Tibial artery (tissue), 4 donors: ENCODE data around the gene NTSR1.

Experiments
- DNase-seq, 2 donors: peaks; one replicate each; pipeline ENCODE4 v3.0.0-alpha.2; 2019
- H3K27ac ChIP-seq, 2 donors: fragments of 200-600 bp; sonication (generic) in 1 of 2; 1 replicate in 1 of 2; 2 replicates in 1 of 2; pipeline ENCODE4 v1.5.1; 2018 to 2019; ENCODE audit warnings: mild to moderate bottlenecking in 1 of 2
- H3K27me3 ChIP-seq, 2 donors: fragments of 200-600 bp; sonication (generic) in 1 of 2; one replicate each; pipeline versions ENCODE4 v1.5.1 to v1.6.0; 2016 to 2019
- H3K36me3 ChIP-seq, 3 donors: fragments of 200-600 bp; sonication (generic) in 2 of 3; one replicate each; pipeline ENCODE4 v1.5.1; 2016 to 2019; ENCODE audit warnings: mild to moderate bottlenecking in 2 of 3
- H3K4me1 ChIP-seq, 4 donors: fragments of 200-600 bp; sonication (generic) in 2 of 4; 1 replicate in 3 of 4; 2 replicates in 1 of 4; pipeline ENCODE4 v1.5.1; 2016 to 2019
- H3K4me3 ChIP-seq, 2 donors: fragments of 200-600 bp; sonication (generic) in 1 of 2; 1 replicate in 1 of 2; 2 replicates in 1 of 2; pipeline ENCODE4 v1.5.1; 2018 to 2019; ENCODE audit warnings: mild to moderate bottlenecking in 2 of 2
- H3K9me3 ChIP-seq, 3 donors: fragments of 200-600 bp; sonication (generic) in 1 of 3; one replicate each; pipeline ENCODE4 v1.5.1; 2016 to 2019
- CTCF ChIP-seq, 2 experiments: fragments of 200-600 bp in 1 of 2; fragments of 450-650 bp in 1 of 2; IDR thresholded peaks; one replicate each; pipeline ENCODE4 v1.5.1; 2017 to 2019; ENCODE audit warnings: antibody characterized with exemption in 2 of 2, mild to moderate bottlenecking in 1 of 2, moderate library complexity in 1 of 2
- intact Hi-C: fragments of 100-400 bp; cut with DNase I; formaldehyde crosslinking; loops from one replicate; pipeline ENCODE4 v1.15.0; 2023; ENCODE audit warnings: low total_unique reads

Gene NTSR1

GRCh38 chr20:62706344-62706743, 2.3 kb upstream of the NTSR1 start:
- H3K27me3 ChIP-seq, result peaks cover 0 to 73% of the 10 kb centered on the region in 2 donors
- no peaks in the 10 kb centered on the region for H3K36me3 ChIP-seq
- peaks cover 0 to 18% (median 2%) of the 10 kb centered on the region in 4 donors for H3K4me1 ChIP-seq
- H3K4me3 ChIP-seq, result no peak overlapping the region
- no peak overlapping the region for H3K27ac ChIP-seq
- intact Hi-C loops, result no loop called here
- H3K9me3 ChIP-seq, result no peaks in the 10 kb centered on the region
- TF ChIP-seq CTCF (IDR thresholded peaks at IDR 0.05), result no peak
- DNase-seq, result no peak

GRCh38 chr20:62706857-62707256, 1.8 kb upstream of the NTSR1 start:
- TF ChIP-seq CTCF (IDR thresholded peaks at IDR 0.05), result no peak
- H3K27ac ChIP-seq, result no peak overlapping the region
- no peak overlapping the region for H3K4me3 ChIP-seq
- H3K9me3 ChIP-seq, result no peaks in the 10 kb centered on the region
- peaks cover 0 to 78% of the 10 kb centered on the region in 2 donors for H3K27me3 ChIP-seq
- intact Hi-C loops, result no loop called here
- H3K4me1 ChIP-seq, result peaks cover 0 to 18% (median 2%) of the 10 kb centered on the region in 4 donors
- no peaks in the 10 kb centered on the region for H3K36me3 ChIP-seq
- DNase-seq, result no peak

GRCh38 chr20:62707276-62707920, 1.2 kb upstream of the NTSR1 start:
- Histone ChIP-seq H3K4me3 (no peak overlapping the region), H3K4me1 (peaks cover 0 to 18% (median 2%) of the 10 kb centered on the region in 4 donors), H3K27me3 (peaks cover 0 to 78% of the 10 kb centered on the region in 2 donors), H3K9me3 (no peaks in the 10 kb centered on the region), H3K36me3 (no peaks in the 10 kb centered on the region), H3K27ac (no peak overlapping the region)
- intact Hi-C loops, result no loop called here
- no peak for TF ChIP-seq CTCF (IDR thresholded peaks at IDR 0.05)
- no peak for DNase-seq

GRCh38 chr20:62707921-62708521, 615 bp upstream of the NTSR1 start:
- H3K27ac ChIP-seq, result no peak overlapping the region
- peaks cover 0 to 18% (median 2%) of the 10 kb centered on the region in 4 donors for H3K4me1 ChIP-seq
- H3K9me3 ChIP-seq, result no peaks in the 10 kb centered on the region
- no peak overlapping the region for H3K4me3 ChIP-seq
- intact Hi-C loops, result no loop called here
- DNase-seq, result no peak
- TF ChIP-seq CTCF (IDR thresholded peaks at IDR 0.05), result no peak
- peaks cover 0 to 83% of the 10 kb centered on the region in 2 donors for H3K27me3 ChIP-seq
- no peaks in the 10 kb centered on the region for H3K36me3 ChIP-seq

GRCh38 chr20:62709537-62709905, 885 bp downstream of the NTSR1 start:
- Histone ChIP-seq H3K4me1 (peaks cover 0 to 14% (median 0%) of the 10 kb centered on the region in 4 donors), H3K36me3 (no peaks in the 10 kb centered on the region), H3K27ac (no peak overlapping the region), H3K4me3 (no peak overlapping the region), H3K27me3 (peaks cover 0 to 94% of the 10 kb centered on the region in 2 donors), H3K9me3 (no peaks in the 10 kb centered on the region)
- intact Hi-C loops, result no loop called here
- TF ChIP-seq CTCF (IDR thresholded peaks at IDR 0.05), result no peak
- DNase-seq, result no peak
